ENCODE results near the gene AXIN1.

The AXIN1 gene

DNA sequence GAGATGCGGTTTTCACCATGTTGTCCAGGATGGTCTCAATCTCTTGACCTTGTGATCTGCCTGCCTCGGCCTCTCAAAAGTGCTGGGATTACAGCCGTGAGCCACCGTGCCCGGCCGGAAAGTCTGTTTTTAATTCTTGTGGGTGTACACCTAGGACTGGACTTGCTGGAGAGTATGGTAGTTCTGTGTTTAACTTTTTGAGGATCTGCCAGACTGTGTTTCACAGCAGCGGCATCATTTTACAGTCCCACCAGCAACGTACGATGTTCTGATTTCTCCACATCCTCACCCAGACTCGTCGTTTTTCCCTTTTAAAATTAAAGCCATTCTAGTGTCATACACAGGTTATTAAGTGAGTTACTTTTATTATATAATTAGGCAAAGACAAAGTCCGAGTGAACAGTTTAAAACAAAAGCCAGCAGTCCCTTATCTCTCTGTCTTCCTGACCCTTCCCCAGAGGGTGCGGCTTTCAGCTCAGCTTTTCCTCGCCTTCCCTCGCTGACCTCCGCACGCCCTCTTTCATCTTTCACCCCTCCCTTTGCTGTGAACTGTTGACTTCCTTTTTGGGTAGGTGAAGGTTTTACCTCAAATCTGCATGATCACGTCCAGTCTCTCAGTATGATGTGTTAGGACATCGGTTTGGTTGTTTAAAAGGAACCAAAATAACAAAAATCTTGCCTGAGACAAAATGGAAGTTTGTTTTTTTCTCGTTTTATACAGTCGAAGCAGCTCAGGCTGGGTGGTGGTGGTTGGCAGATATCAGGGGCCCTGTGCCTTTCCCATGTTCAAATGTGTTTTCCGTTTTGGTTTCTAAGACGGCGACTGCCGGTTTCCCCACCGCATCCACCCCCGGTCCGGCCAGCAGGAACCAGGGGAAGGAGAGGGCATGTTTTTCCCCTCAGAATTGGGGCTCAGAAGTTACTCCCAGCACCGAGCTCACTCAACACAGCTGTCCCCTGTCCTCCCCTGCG lies 99.9 kb downstream of the AXIN1 start:
- TF ChIP-seq TAF1 (IDR thresholded peaks at IDR 0.05; ENCODE audit: borderline replicate concordance, insufficient read depth, low read length) (no peak), POLR2AphosphoS5 (IDR thresholded peaks at IDR 0.05; ENCODE audit: low read depth, low read length) (no peak), FOXP2 (optimal IDR thresholded peaks at IDR 0.05; ENCODE audit: borderline replicate concordance, extremely low read depth, extremely low read length, insufficient read depth) (no peak), SIN3A (IDR thresholded peaks at IDR 0.05; ENCODE audit: borderline replicate concordance, insufficient read depth, low read length) (no peak)
- TF ChIP-seq, protein P1, sequence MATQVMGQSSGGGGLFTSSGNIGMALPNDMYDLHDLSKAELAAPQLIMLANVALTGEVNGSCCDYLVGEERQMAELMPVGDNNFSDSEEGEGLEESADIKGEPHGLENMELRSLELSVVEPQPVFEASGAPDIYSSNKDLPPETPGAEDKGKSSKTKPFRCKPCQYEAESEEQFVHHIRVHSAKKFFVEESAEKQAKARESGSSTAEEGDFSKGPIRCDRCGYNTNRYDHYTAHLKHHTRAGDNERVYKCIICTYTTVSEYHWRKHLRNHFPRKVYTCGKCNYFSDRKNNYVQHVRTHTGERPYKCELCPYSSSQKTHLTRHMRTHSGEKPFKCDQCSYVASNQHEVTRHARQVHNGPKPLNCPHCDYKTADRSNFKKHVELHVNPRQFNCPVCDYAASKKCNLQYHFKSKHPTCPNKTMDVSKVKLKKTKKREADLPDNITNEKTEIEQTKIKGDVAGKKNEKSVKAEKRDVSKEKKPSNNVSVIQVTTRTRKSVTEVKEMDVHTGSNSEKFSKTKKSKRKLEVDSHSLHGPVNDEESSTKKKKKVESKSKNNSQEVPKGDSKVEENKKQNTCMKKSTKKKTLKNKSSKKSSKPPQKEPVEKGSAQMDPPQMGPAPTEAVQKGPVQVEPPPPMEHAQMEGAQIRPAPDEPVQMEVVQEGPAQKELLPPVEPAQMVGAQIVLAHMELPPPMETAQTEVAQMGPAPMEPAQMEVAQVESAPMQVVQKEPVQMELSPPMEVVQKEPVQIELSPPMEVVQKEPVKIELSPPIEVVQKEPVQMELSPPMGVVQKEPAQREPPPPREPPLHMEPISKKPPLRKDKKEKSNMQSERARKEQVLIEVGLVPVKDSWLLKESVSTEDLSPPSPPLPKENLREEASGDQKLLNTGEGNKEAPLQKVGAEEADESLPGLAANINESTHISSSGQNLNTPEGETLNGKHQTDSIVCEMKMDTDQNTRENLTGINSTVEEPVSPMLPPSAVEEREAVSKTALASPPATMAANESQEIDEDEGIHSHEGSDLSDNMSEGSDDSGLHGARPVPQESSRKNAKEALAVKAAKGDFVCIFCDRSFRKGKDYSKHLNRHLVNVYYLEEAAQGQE (IDR thresholded peaks at IDR 0.05; ENCODE audit: insufficient read depth in 1 of 2, low read depth in 2 of 2, low read length in 2 of 2), result no peak

DNA sequence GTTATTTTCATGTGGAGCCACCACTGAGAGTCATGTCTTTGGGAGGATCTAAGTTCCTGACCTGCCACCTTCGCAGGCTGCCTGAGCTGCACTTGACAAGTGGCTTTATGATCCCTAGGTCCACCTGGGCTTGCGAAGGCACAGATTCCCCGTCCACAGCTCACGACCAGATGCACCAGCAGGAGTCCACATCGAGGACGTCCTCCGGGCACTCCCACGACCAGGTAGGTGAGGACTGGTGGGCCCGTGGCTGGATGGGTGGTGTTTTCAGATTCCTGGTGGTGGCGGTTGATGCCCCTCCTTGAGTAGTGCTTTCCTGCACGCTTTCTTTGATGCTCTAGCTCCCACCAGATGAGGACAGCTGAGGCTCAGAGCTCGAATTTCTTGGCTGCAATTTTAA lies 103.1 kb downstream of the AXIN1 start:
- TF ChIP-seq SIN3A (IDR thresholded peaks at IDR 0.05; ENCODE audit: borderline replicate concordance, insufficient read depth, low read length), result no peak
- no peak for TF ChIP-seq FOXP2 (optimal IDR thresholded peaks at IDR 0.05; ENCODE audit: borderline replicate concordance, extremely low read depth, extremely low read length, insufficient read depth)
- TF ChIP-seq, protein P1 (IDR thresholded peaks at IDR 0.05; ENCODE audit: insufficient read depth in 1 of 2, low read depth in 2 of 2, low read length in 2 of 2), result no peak
- TF ChIP-seq TAF1 (IDR thresholded peaks at IDR 0.05; ENCODE audit: borderline replicate concordance, insufficient read depth, low read length), result no peak
- TF ChIP-seq POLR2AphosphoS5 (IDR thresholded peaks at IDR 0.05; ENCODE audit: low read depth, low read length), result no peak

DNA sequence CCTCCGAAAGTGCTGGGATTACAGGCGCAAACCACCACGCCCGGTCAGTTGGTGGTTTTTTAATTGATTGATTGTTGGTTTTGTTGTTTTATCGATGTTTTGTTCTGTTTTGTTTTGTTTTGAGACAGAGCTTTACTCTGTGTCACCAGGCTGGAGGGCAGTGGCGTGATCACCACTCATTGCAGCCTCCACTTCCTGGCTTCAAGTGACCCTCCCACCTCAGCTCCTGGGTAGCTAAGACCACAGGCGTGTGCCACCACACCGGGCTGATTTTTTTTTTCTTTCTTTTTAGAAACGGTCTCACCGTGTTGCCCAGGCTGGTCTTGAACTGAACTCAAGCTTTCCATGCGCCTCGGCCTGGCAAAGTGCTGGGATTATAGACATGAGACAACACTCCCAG lies 105.5 kb downstream of the AXIN1 start:
- no peak for TF ChIP-seq FOXP2 (optimal IDR thresholded peaks at IDR 0.05; ENCODE audit: borderline replicate concordance, extremely low read depth, extremely low read length, insufficient read depth)
- TF ChIP-seq SIN3A (IDR thresholded peaks at IDR 0.05; ENCODE audit: borderline replicate concordance, insufficient read depth, low read length), result no peak
- TF ChIP-seq TAF1 (IDR thresholded peaks at IDR 0.05; ENCODE audit: borderline replicate concordance, insufficient read depth, low read length), result no peak
- TF ChIP-seq POLR2AphosphoS5 (IDR thresholded peaks at IDR 0.05; ENCODE audit: low read depth, low read length), result no peak
- TF ChIP-seq, protein P1 (IDR thresholded peaks at IDR 0.05; ENCODE audit: insufficient read depth in 1 of 2, low read depth in 2 of 2, low read length in 2 of 2), result no peak

DNA sequence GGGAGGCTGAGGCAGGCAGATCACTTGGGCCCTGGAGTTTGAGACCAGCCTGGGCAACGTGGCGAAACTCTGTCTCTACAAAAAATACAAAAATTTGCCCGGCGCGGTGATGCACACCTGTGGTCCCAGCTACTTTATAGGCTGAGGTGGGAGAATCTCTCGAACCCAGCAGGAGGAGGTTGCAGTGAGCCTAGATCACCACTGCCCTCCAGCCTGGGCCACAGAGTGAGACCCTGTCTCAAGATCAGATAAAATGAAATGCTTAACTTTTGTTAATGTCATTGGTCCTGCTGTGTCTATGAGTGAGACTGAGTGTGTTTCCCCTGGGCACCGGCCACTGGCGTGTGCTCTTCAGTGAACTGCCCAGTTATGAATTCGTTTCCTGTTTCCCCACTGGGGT lies 107.4 kb downstream of the AXIN1 start:
- TF ChIP-seq FOXP2 (optimal IDR thresholded peaks at IDR 0.05; ENCODE audit: borderline replicate concordance, extremely low read depth, extremely low read length, insufficient read depth) (no peak), SIN3A (IDR thresholded peaks at IDR 0.05; ENCODE audit: borderline replicate concordance, insufficient read depth, low read length) (no peak), POLR2AphosphoS5 (IDR thresholded peaks at IDR 0.05; ENCODE audit: low read depth, low read length) (no peak), TAF1 (IDR thresholded peaks at IDR 0.05; ENCODE audit: borderline replicate concordance, insufficient read depth, low read length) (no peak)
- TF ChIP-seq, protein P1 (IDR thresholded peaks at IDR 0.05; ENCODE audit: insufficient read depth in 1 of 2, low read depth in 2 of 2, low read length in 2 of 2), result no peak

Data from PFSK-1 (cell line).